Heart left ventricle (tissue), 13 donors: ENCODE data around the gene MAN1C1.

ENCODE experiments used
- CTCF ChIP-seq, 12 donors: fragments of 200-600 bp; sonication (generic) in 4 of 12; IDR thresholded peaks; one replicate each; pipeline versions ENCODE4 v1.5.0 to v1.8.0; 2018 to 2022; ENCODE audit warnings: antibody characterized with exemption in 12 of 12, mild to moderate bottlenecking in 5 of 12
- POLR2A ChIP-seq, 2 donors: fragments of 450-650 bp; IDR thresholded peaks; one replicate each; pipeline ENCODE4 v1.6.1; 2017; ENCODE audit warnings: antibody characterized with exemption in 2 of 2, mild to moderate bottlenecking in 2 of 2, moderate library complexity in 2 of 2
- donor health status: ischemic (EF 13 %, LVEDD 7.1; RV severe dilation, severe dysfunction).
- donor health status: DM: no; HTN: yes; CAD: no.
- donor health status: DM: no; HTN: no; CAD: no.
- donor health status: ischemic (EF 25% LVEDD 6.9; RV normal size, moderate dysfunction).
- donor health status: ischemic (EF 25% LVEDD 5.7; RV mildly dilated, moderate dysfunction).
- donor health status: ischemic (EF 35%, LVEDD 5.7; RV mildly dilated, moderate dysfunction).
- donor health status: nonischemic (EF 11% LVEDD 7.7; RV severe dilation, severe dysfunction).
- donor health status: DM: yes; HTN: yes; CAD: no.
- donor health status: PGD.
- donor health status: ischemic (EF 29% LVEDD 5.4; RV normal size, mild dysfunction).
- donor health status: nonischemic (EF 23%, LVEDD 6.1; RV moderate dilation, normal function).

- TF ChIP-seq CTCF (IDR thresholded peaks at IDR 0.05), result no peak
- no peak for TF ChIP-seq POLR2A (IDR thresholded peaks at IDR 0.05)
These were observed 115.2 kb downstream of the MAN1C1 start for GRCh38 chr1:25731626-25732370.
